ENCODE data around the gene JARID2. TPM values are rescaled to one million over a fixed set of nuclear protein-coding genes. Genes with fewer than 3 reads are reported as not detected.

Gene JARID2
- polyA plus RNA-seq, 1 of the 3 experiments (the other 2 are of a cell fraction), result 3.4 TPM

GRCh38 chr6:15502446-15503345, 256.8 kb downstream of the JARID2 start:
- H3K27ac ChIP-seq (ENCODE audit: low read depth in 2 of 2, low read length in 1 of 2), result peak overlapping the region in 1 of 2 experiments; percentile 30; a peak in 1 of 4 replicates
- 87% methylated on average over 19 of the region's 20 CpGs for WGBS (ENCODE audit: low lambda C conversion rate)
- H3K9me3 ChIP-seq, result no peaks in the 10 kb centered on the region
- peaks cover 10% of the 10 kb centered on the region for H3F3A ChIP-seq (replicated peaks; ENCODE audit: insufficient read depth)
- peaks cover 25 to 39% of the 10 kb centered on the region in 2 experiments for H3K4me1 ChIP-seq (ENCODE audit: control insufficient read depth in 1 of 2, insufficient read depth in 2 of 2, low read depth in 1 of 2, low read length in 1 of 2)
- no peak overlapping the region for H3K9ac ChIP-seq
- H4K20me1 ChIP-seq (ENCODE audit: insufficient read depth), result peaks cover 51% of the 10 kb centered on the region
- peaks cover 0 to 4% of the 10 kb centered on the region in 2 experiments for H3K36me3 ChIP-seq (replicated peaks in 1 of 2; ENCODE audit: control insufficient read depth in 1 of 2, insufficient read depth in 2 of 2, low read length in 1 of 2)
- H3K9me2 ChIP-seq, result no peaks in the 10 kb centered on the region
- POLR2A ChIA-PET, result no interaction called here
- 0 out of 2 replicates have a peak, but pooled peaks cover 7% of the 10 kb centered on the region for H3K79me2 ChIP-seq (ENCODE audit: insufficient read depth)
- H3K4me3 ChIP-seq (ENCODE audit: low read depth in 2 of 2, low read length in 1 of 2), result no peak overlapping the region
- H3K27me3 ChIP-seq (ENCODE audit: insufficient read depth), result no peaks in the 10 kb centered on the region
- H2AFZ ChIP-seq (ENCODE audit: low read depth), result no peak overlapping the region
- TF ChIP-seq TCF12 (IDR thresholded peaks at IDR 0.05), result no peak
- TF ChIP-seq ELF1 (IDR thresholded peaks at IDR 0.05), result no peak
- TF ChIP-seq, protein P1, sequence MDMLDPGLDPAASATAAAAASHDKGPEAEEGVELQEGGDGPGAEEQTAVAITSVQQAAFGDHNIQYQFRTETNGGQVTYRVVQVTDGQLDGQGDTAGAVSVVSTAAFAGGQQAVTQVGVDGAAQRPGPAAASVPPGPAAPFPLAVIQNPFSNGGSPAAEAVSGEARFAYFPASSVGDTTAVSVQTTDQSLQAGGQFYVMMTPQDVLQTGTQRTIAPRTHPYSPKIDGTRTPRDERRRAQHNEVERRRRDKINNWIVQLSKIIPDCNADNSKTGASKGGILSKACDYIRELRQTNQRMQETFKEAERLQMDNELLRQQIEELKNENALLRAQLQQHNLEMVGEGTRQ (IDR thresholded peaks at IDR 0.05; ENCODE audit: borderline replicate concordance, low read depth, low read length), result no peak
- TF ChIP-seq GATA2 (CRISPR knock-in tag; IDR thresholded peaks at IDR 0.05), result no peak
- no peak for TF ChIP-seq FOXM1 (IDR thresholded peaks at IDR 0.05; ENCODE audit: low read depth)
- TF ChIP-seq POLR2AphosphoS5 (IDR thresholded peaks at IDR 0.05; ENCODE audit: low read depth, low read length), result no peak
- no peak for TF ChIP-seq RFX5 (IDR thresholded peaks at IDR 0.05; ENCODE audit: low read length)
- no peak for TF ChIP-seq EP300 (IDR thresholded peaks at IDR 0.05; ENCODE audit: borderline replicate concordance in 1 of 2, low read depth in 1 of 2, low read length in 1 of 2)
- no peak for TF ChIP-seq MEF2A (IDR thresholded peaks at IDR 0.05; ENCODE audit: borderline replicate concordance, low read depth)
- no peak for TF ChIP-seq CHD2 (IDR thresholded peaks at IDR 0.05; ENCODE audit: low read length, partially characterized antibody)
- no peak for TF ChIP-seq FOSL2 (IDR thresholded peaks at IDR 0.05; ENCODE audit: borderline replicate concordance, low read depth)
- no peak for TF ChIP-seq NRF1 (IDR thresholded peaks at IDR 0.05; ENCODE audit: low read depth, low read length)
- no peak for DNase-seq
- H3K4me2 ChIP-seq, result peak overlapping the region; percentile 54; the same call in 1 of the 2 replicates
- CTCF ChIA-PET, result interaction anchor here (2.1 to 3.6 kb wide), 2 partner anchors 13 to 102 kb away, joined by 6 to 15 read pairs; no protein-coding TSS in a partner anchor

DNA sequence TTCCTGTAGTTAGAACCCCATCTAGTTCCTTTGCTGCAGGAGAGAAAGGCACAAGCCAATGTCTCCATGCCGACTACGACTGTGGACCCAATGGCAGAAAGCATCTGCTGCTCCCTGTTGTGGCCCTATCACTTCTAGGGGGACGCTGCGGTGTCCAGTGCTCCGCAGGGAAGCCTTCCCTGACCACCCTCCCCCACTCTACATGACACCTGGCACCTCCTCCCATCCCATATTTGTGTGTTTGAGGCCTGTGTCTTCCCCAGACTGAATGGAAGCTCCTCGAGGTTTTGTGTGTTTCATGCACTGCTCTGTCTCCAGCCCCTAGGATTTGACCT, 257.4 kb downstream of the JARID2 start:
- Histone ChIP-seq H3K4me1 (ENCODE audit: control insufficient read depth in 1 of 2, insufficient read depth in 2 of 2, low read depth in 1 of 2, low read length in 1 of 2) (peaks cover 25 to 39% of the 10 kb centered on the region in 2 experiments), H3K36me3 (replicated peaks in 1 of 2; ENCODE audit: control insufficient read depth in 1 of 2, insufficient read depth in 2 of 2, low read length in 1 of 2) (peaks cover 3 to 4% of the 10 kb centered on the region in 2 experiments), H3K27me3 (ENCODE audit: insufficient read depth) (no peaks in the 10 kb centered on the region), H3K79me2 (ENCODE audit: insufficient read depth) (0 out of 2 replicates have a peak, but pooled peaks cover 7% of the 10 kb centered on the region), H3K9me2 (no peaks in the 10 kb centered on the region), H3F3A (replicated peaks; ENCODE audit: insufficient read depth) (peaks cover 10% of the 10 kb centered on the region), H3K9me3 (no peaks in the 10 kb centered on the region), H3K9ac (no peak overlapping the region), H4K20me1 (ENCODE audit: insufficient read depth) (peaks cover 56% of the 10 kb centered on the region), H3K4me2 (no peak overlapping the region), H3K4me3 (ENCODE audit: low read depth in 2 of 2, low read length in 1 of 2) (no peak overlapping the region), H2AFZ (ENCODE audit: low read depth) (no peak overlapping the region), H3K27ac (ENCODE audit: low read depth in 2 of 2, low read length in 1 of 2) (no peak overlapping the region)
- POLR2A ChIA-PET, result no interaction called here
- 94% methylated on average over 6 of the region's 6 CpGs for WGBS (ENCODE audit: low lambda C conversion rate)
- CTCF ChIA-PET, result interaction anchor here (1.0 to 3.6 kb wide), 3 partner anchors 11 to 103 kb away, joined by 6 to 15 read pairs (median 6); no protein-coding TSS in a partner anchor
- DNase-seq, result no peak
- no peak for TF ChIP-seq MAX (IDR thresholded peaks at IDR 0.05; ENCODE audit: low read depth)
- no peak for TF ChIP-seq FOXJ3 (CRISPR knock-in tag; IDR thresholded peaks at IDR 0.05)

All from SK-N-SH (cell line).